CD4-positive, alpha-beta T cell treated with Interleukin-10 for 1 hour (primary cell): ENCODE data around the gene ABL2.
A peak's percentile ranks its signal among the peaks of the same experiment; 100 is the strongest.
"Not testable (repeated sequence)": the region's sequence is repeated elsewhere in the genome, so short reads cannot be mapped to it uniquely, and the experiment has no call there.

Source experiments
- DNase-seq: peaks from one replicate; pipeline ENCODE4 v3.0.0-alpha.2; 2020

ABL2 gene

GRCh38 chr1:179168536-179168935 lies 60.9 kb downstream of the ABL2 start:
- no peak for DNase-seq

GRCh38 chr1:179167955-179168354 lies 61.5 kb downstream of the ABL2 start:
- DNase-seq, result no peak

- DNase-seq, result no peak
Observed at GRCh38 chr1:179167418-179167777, 62.1 kb downstream of the ABL2 start.

- no peak for DNase-seq
Observed at GRCh38 chr1:179166663-179167417, 62.6 kb downstream of the ABL2 start.

GRCh38 chr1:179164494-179164893 lies 65.0 kb downstream of the ABL2 start:
- no peak for DNase-seq

- DNase-seq, result no peak
Observed at GRCh38 chr1:179156708-179157107, 72.8 kb downstream of the ABL2 start.

- no peak for DNase-seq
Observed at GRCh38 chr1:179156026-179156425, 73.5 kb downstream of the ABL2 start.

- no peak for DNase-seq
Observed at GRCh38 chr1:179155615-179156014, 73.9 kb downstream of the ABL2 start.

GRCh38 chr1:179154437-179154836 lies 75.0 kb downstream of the ABL2 start:
- no peak for DNase-seq

GRCh38 chr1:179153217-179153616 lies 76.3 kb downstream of the ABL2 start:
- DNase-seq, result no peak

GRCh38 chr1:179151908-179152682 lies 77.4 kb downstream of the ABL2 start:
- DNase-seq, result no peak

- no peak for DNase-seq
Observed at GRCh38 chr1:179146911-179147310, 82.6 kb downstream of the ABL2 start.

- no peak for DNase-seq
Observed at GRCh38 chr1:179146476-179146875, 83.0 kb downstream of the ABL2 start.

- no peak for DNase-seq
Observed at GRCh38 chr1:179145521-179145920, 84.0 kb downstream of the ABL2 start.

GRCh38 chr1:179144626-179145025 lies 84.9 kb downstream of the ABL2 start:
- DNase-seq, result no peak

- no peak for DNase-seq
Observed at GRCh38 chr1:179143322-179143721, 86.2 kb downstream of the ABL2 start.

- DNase-seq, result peak; percentile 3
Observed at GRCh38 chr1:179142889-179143299, 86.6 kb downstream of the ABL2 start.

GRCh38 chr1:179141592-179142251 lies 87.8 kb downstream of the ABL2 start:
- DNase-seq, result no peak

GRCh38 chr1:179138755-179139154 lies 90.7 kb downstream of the ABL2 start:
- DNase-seq, result not testable (repeated sequence)

GRCh38 chr1:179137617-179138255 lies 91.7 kb downstream of the ABL2 start:
- no peak for DNase-seq

- DNase-seq, result not testable (repeated sequence)
Observed at GRCh38 chr1:179135707-179136106, 93.8 kb downstream of the ABL2 start.

GRCh38 chr1:179135168-179135567 lies 94.3 kb downstream of the ABL2 start:
- not testable (repeated sequence) for DNase-seq
